Stimulated activated CD8-positive, alpha-beta memory T cell treated with anti-CD3 and anti-CD28 coated beads, Interleukin-7, amount 100 ng/mL, for 24 hours (primary cell): Measurements from ENCODE around the gene SAE1.
"Not testable (repeated sequence)": the region's sequence is repeated elsewhere in the genome, so short reads cannot be mapped to it uniquely, and the experiment has no call there.

Experiments
- DNase-seq: peaks from one replicate; pipeline ENCODE4 v3.0.0-alpha.2; 2020; ENCODE audit warnings: low read depth

The SAE1 gene

GRCh38 chr19:47130589-47131227 lies at the start of gene SAE1:
TSS of gene SAE1 (plus strand) at chr19:47130835. CDS start at chr19:47130931, 96 bp downstream.
- peak; percentile 87 for DNase-seq

GRCh38 chr19:47081095-47081494 lies 49.5 kb upstream of the SAE1 start:
- no peak for DNase-seq

- DNase-seq, result no peak
Observed at GRCh38 chr19:47082493-47082892, 48.1 kb upstream of the SAE1 start.

GRCh38 chr19:47084879-47085439 lies 45.7 kb upstream of the SAE1 start:
- no peak for DNase-seq

- no peak for DNase-seq
Observed at GRCh38 chr19:47086280-47086679, 44.4 kb upstream of the SAE1 start.

GRCh38 chr19:47089767-47090350 lies 40.8 kb upstream of the SAE1 start:
- DNase-seq, result no peak

- DNase-seq, result no peak
Observed at GRCh38 chr19:47093254-47093653, 37.4 kb upstream of the SAE1 start.

GRCh38 chr19:47093841-47094240 lies 36.8 kb upstream of the SAE1 start:
- no peak for DNase-seq

GRCh38 chr19:47094557-47095475 lies 35.8 kb upstream of the SAE1 start:
- DNase-seq, result no peak

GRCh38 chr19:47095476-47096099 lies 35.0 kb upstream of the SAE1 start:
- DNase-seq, result no peak

GRCh38 chr19:47096100-47096704 lies 34.4 kb upstream of the SAE1 start:
- DNase-seq, result no peak

GRCh38 chr19:47096721-47097120 lies 33.9 kb upstream of the SAE1 start:
- DNase-seq, result no peak

GRCh38 chr19:47097396-47098201 lies 33.0 kb upstream of the SAE1 start:
- DNase-seq, result no peak

GRCh38 chr19:47098608-47099007 lies 32.0 kb upstream of the SAE1 start:
- DNase-seq, result no peak

GRCh38 chr19:47099576-47100050 lies 31.0 kb upstream of the SAE1 start:
- no peak for DNase-seq

GRCh38 chr19:47100290-47100689 lies 30.3 kb upstream of the SAE1 start:
- DNase-seq, result no peak

- not testable (repeated sequence) for DNase-seq
Observed at GRCh38 chr19:47101116-47101515, 29.5 kb upstream of the SAE1 start.

- no peak for DNase-seq
Observed at GRCh38 chr19:47102346-47103060, 28.1 kb upstream of the SAE1 start.

- no peak for DNase-seq
Observed at GRCh38 chr19:47104680-47105079, 26.0 kb upstream of the SAE1 start.

- no peak for DNase-seq
Observed at GRCh38 chr19:47105874-47106273, 24.8 kb upstream of the SAE1 start.
